Thymus (tissue), 11 donors: ENCODE data around the gene PDCL3. TPM values are rescaled to one million over a fixed set of nuclear protein-coding genes. Genes with fewer than 3 reads are reported as not detected.

Experiments
- DNase-seq, 9 donors: peaks; one replicate each; pipeline ENCODE4 v3.0.0-alpha.2; 2013; ENCODE audit warnings: low spot score in 9 of 9, low read depth in 6 of 9, missing footprints in 1 of 9
- H3K27ac ChIP-seq, 2 donors: one replicate each; pipeline ENCODE4 v1.5.1; 2013; ENCODE audit warnings: control low read depth in 1 of 2, low read depth in 1 of 2, low read length in 1 of 2, mild to moderate bottlenecking in 1 of 2, moderate library complexity in 1 of 2
- H3K27me3 ChIP-seq, 2 donors: one replicate each; pipeline ENCODE4 v1.5.1; 2013; ENCODE audit warnings: low read length in 1 of 2; ENCODE audit not compliant: control insufficient read depth in 2 of 2, insufficient read depth in 1 of 2
- H3K36me3 ChIP-seq, 2 donors: one replicate each; pipeline ENCODE4 v1.5.1; 2013; ENCODE audit warnings: low read length in 1 of 2, mild to moderate bottlenecking in 1 of 2, moderate library complexity in 1 of 2; ENCODE audit not compliant: control insufficient read depth in 2 of 2, insufficient read depth in 2 of 2
- H3K4me1 ChIP-seq, 2 donors: one replicate each; pipeline ENCODE4 v1.5.1; 2013; ENCODE audit warnings: low read length in 2 of 2; ENCODE audit not compliant: control insufficient read depth in 2 of 2, insufficient read depth in 2 of 2
- H3K4me3 ChIP-seq, 2 donors: one replicate each; pipeline ENCODE4 v1.5.1; 2013; ENCODE audit warnings: low read length in 2 of 2, control low read depth in 1 of 2, mild to moderate bottlenecking in 1 of 2
- H3K9me3 ChIP-seq, 2 donors: one replicate each; pipeline ENCODE4 v1.5.1; 2013; ENCODE audit warnings: low read length in 1 of 2, mild to moderate bottlenecking in 1 of 2; ENCODE audit not compliant: control insufficient read depth in 2 of 2, insufficient read depth in 1 of 2
- WGBS: extraction: QIAGEN DNeasy Blood & Tissue Kit; methylation state at CpG from one replicate; pipeline ENCODE4 v1.1.7; 2013; 5-methylcytosine and 5-hydroxymethylcytosine counted together
- polyA plus RNA-seq: library from polyadenylated mRNA; stranded (reverse); fragments of 200-250 nt; gene quantifications from one replicate; pipeline ENCODE4 v1.2.3, GENCODE V29; 2013
- total RNA-seq: library from RNA; stranded (reverse); fragments of 120-200 nt; gene quantifications from one replicate; pipeline ENCODE4 v1.2.4, GENCODE V29; 2013
- donor health status: healthy.

PDCL3 gene
- total and polyA plus RNA-seq, 2 donors: 15.0 to 29.5 TPM

GRCh38 chr2:100599566-100599965 lies 36.8 kb downstream of the PDCL3 start:
- H3K27ac ChIP-seq: no peak overlapping the region
- H3K9me3 ChIP-seq: no peaks in the 10 kb centered on the region
- H3K36me3 ChIP-seq: no peaks in the 10 kb centered on the region
- DNase-seq: no peak
- H3K4me3 ChIP-seq: no peak overlapping the region
- 89% methylated on average over 3 of the region's 3 CpGs for WGBS
- no peaks in the 10 kb centered on the region for H3K27me3 ChIP-seq
- no peaks in the 10 kb centered on the region for H3K4me1 ChIP-seq

GRCh38 chr2:100601661-100602060 lies 38.9 kb downstream of the PDCL3 start:
- Histone ChIP-seq H3K27me3 (peaks cover 0 to 4% of the 10 kb centered on the region in 2 donors), H3K36me3 (no peaks in the 10 kb centered on the region), H3K4me1 (no peaks in the 10 kb centered on the region), H3K4me3 (no peak overlapping the region), H3K27ac (no peak overlapping the region), H3K9me3 (no peaks in the 10 kb centered on the region)
- 95% methylated on average over 3 of the region's 3 CpGs for WGBS
- no peak for DNase-seq

GRCh38 chr2:100603414-100603813 lies 40.6 kb downstream of the PDCL3 start:
- H3K27ac ChIP-seq: no peak overlapping the region

DNA sequence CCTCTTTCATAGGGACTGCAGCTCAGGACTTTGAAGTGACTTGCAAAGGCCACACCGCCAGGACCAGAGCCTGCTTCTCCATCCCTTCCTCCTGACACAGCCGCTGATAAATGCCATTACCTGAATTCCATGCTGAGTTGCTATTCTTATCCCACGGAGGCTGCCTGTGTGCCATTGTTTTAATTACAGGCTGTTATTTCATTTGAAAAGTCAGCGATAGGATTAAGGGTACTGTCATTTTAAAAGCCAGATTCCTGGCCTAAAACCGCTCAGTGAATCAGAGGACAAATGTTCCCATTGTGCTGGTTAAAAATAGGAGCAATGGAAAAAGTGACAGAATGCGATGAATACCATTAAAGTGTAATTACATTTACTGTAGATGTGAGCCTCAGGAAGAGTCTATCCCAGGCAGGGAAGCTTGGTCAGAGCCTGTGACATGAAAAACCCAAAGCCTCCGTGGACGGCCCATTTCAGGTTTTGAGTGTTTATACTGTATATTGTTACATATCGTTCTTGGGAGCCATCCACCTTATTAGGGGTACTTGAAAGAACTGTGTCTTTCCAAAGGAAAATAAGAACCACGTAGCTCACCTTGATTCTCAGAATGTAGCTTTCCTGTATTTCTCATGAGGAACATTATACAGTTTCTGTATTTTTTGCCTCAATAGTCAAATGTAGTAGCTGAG lies 41.3 kb downstream of the PDCL3 start:
- DNase-seq: no peak
- 92% methylated on average over 10 of the region's 10 CpGs for WGBS
- H3K36me3 ChIP-seq: no peaks in the 10 kb centered on the region
- H3K4me1 ChIP-seq: no peaks in the 10 kb centered on the region
- H3K4me3 ChIP-seq: no peak overlapping the region
- H3K27ac ChIP-seq: no peak overlapping the region
- no peaks in the 10 kb centered on the region for H3K9me3 ChIP-seq
- H3K27me3 ChIP-seq: peaks cover 0 to 4% of the 10 kb centered on the region in 2 donors

More at GRCh38 chr2:100603414-100603813, 40.6 kb downstream of the PDCL3 start:
- Histone ChIP-seq H3K27me3 (peaks cover 0 to 4% of the 10 kb centered on the region in 2 donors), H3K36me3 (no peaks in the 10 kb centered on the region), H3K4me3 (no peak overlapping the region), H3K9me3 (no peaks in the 10 kb centered on the region), H3K4me1 (no peaks in the 10 kb centered on the region)
- no peak for DNase-seq
- 96% methylated on average over 7 of the region's 7 CpGs for WGBS

GRCh38 chr2:100606332-100606725 lies 43.5 kb downstream of the PDCL3 start:
- Histone ChIP-seq H3K4me1 (peaks cover 0 to 2% of the 10 kb centered on the region in 2 donors), H3K9me3 (no peaks in the 10 kb centered on the region), H3K27ac (no peak overlapping the region), H3K27me3 (peaks cover 0 to 4% of the 10 kb centered on the region in 2 donors), H3K36me3 (no peaks in the 10 kb centered on the region), H3K4me3 (no peak overlapping the region)
- 76% methylated on average over 5 of the region's 5 CpGs for WGBS
- no peak for DNase-seq

DNA sequence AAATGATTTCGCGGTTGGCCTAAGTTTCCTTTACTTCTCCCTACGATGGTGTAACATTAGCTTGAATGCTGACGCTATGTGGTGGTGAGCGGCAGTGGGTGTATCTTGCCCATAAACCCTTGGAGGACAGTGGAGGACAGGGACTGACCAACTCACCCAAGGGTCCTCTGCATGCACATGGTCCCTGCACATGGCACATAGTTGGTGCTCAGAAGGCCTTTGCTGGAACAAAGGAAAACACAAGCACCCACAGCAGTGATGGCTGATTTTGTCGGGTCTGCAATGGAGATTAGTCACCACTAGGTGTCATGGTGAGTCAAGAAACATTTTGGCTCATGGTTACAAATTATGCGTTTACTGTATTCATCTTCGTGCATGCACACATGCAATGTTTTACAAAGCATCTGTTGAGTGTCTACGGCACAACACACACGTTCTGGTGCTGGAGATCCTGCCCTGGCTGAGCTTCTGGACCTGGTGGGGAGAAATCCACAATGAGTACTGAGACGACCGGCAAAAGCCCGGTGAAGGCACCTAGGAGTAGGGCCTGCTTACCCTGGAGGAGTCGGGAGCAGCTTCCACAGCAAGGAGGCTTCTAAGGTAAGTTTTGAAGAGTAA lies 44.0 kb downstream of the PDCL3 start:
- Histone ChIP-seq H3K9me3 (no peaks in the 10 kb centered on the region), H3K27me3 (peaks cover 0 to 4% of the 10 kb centered on the region in 2 donors), H3K36me3 (no peaks in the 10 kb centered on the region), H3K27ac (no peak overlapping the region), H3K4me3 (no peak overlapping the region), H3K4me1 (peaks cover 0 to 2% of the 10 kb centered on the region in 2 donors)
- peak in 5 of 9 donors; percentile 23 to 63 (median 39) for DNase-seq
- 68% methylated on average over 14 of the region's 14 CpGs for WGBS

DNA sequence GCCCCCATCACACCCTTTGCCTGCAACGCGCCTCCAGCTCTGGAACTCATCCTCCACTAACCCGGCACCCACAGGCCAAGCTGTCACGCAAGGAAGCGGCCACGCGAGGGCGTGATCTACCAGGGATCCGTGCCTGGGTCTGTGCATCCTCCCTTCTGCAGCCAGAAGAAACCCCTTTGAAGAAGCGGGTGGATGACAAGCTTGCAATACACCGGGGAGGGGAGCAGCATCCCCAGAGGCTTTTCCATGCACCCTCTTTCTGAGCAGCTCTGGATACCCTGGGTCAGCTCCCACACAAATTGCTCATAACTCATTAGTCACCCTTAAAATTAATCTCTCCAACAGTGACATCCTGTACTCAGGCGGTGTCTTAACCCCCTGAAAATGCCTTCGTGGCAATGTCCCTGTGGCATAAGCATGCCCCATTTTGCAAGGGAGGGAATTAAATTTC lies 47.6 kb downstream of the PDCL3 start:
- DNase-seq: peak; percentile 51 to 89 (median 76)
- Histone ChIP-seq H3K9me3 (no peaks in the 10 kb centered on the region), H3K27ac (no peak overlapping the region), H3K4me3 (no peak overlapping the region), H3K36me3 (no peaks in the 10 kb centered on the region), H3K4me1 (peaks cover 0 to 5% of the 10 kb centered on the region in 2 donors), H3K27me3 (peaks cover 0 to 4% of the 10 kb centered on the region in 2 donors)
- 27% methylated on average over 13 of the region's 13 CpGs for WGBS

DNA sequence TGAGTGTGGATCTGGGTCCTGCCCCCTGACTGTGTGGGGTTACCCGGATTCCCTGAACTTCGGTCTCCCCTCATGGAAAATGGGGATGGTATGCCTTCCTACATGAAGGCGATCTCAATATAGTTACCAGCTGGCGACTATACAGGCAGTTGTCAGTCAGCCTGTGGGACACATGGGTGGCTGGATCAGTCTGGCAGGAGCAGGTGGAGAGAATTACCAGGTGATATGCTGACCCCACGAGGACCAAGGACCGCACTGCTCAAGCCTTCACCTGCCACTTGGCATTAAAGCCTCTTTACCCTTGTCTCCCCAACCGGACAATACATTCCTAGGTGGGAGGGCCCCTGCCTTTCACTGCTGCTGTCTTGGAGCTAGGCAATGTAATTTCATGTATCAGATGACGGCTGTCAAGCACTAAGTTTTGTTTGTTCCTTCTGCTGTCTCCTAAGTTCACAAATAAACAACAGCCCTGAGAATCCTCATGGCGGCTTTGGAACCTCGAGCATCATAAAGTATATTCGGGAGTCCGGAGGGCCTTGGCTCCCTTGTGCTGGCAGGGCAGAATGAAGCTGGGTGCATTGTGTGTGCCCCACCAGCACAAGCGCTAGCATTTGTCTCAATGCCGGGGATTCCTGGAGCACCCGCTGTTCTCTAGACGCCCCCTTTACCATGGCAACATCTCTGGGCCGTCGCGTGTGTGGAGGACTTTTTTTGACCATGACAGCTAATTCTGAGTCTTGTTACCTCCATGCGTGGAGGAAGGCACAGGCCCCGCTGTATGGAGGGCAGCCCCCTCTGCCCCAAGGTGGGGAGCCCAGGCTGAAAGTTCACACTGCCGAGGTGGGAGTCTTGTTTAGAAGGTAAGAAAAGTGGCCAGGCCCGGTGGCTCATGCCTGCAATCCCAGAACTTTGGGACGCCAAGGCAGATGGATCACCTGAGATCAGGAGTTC lies 48.6 kb downstream of the PDCL3 start:
- WGBS: 95% methylated on average over 24 of the region's 24 CpGs
- Histone ChIP-seq H3K27ac (no peak overlapping the region), H3K9me3 (no peaks in the 10 kb centered on the region), H3K27me3 (peaks cover 0 to 3% of the 10 kb centered on the region in 2 donors), H3K4me3 (no peak overlapping the region), H3K4me1 (peaks cover 0 to 7% of the 10 kb centered on the region in 2 donors), H3K36me3 (no peaks in the 10 kb centered on the region)
- no peak for DNase-seq
